Mammary epithelial cell (primary cell): ENCODE results near the gene BTBD10.

Experiments used
- CTCF ChIP-seq, 2 donors: IDR thresholded peaks in 1 of 2; conservative IDR thresholded peaks in 1 of 2; 2 replicates each; pipeline ENCODE4 v1.5.1; 2011 to 2012; ENCODE audit warnings: inconsistent platforms in 2 of 2, low read length in 2 of 2, mild to moderate bottlenecking in 2 of 2, control low read depth in 1 of 2, low read depth in 1 of 2; ENCODE audit not compliant: insufficient read depth in 1 of 2; ENCODE audit errors: extremely low read depth in 1 of 2
- EZH2 ChIP-seq: IDR thresholded peaks from 2 replicates; pipeline ENCODE4 v1.6.1; 2012; ENCODE audit warnings: low read length, inconsistent platforms, borderline replicate concordance

GRCh38 chr11:13503393-13503792, 40.4 kb upstream of the BTBD10 start:
- no peak for TF ChIP-seq CTCF (conservative IDR thresholded peaks at IDR 0.05 in 1 of 2, IDR thresholded peaks at IDR 0.05 in 1 of 2; ENCODE audit: extremely low read depth in 1 of 2, insufficient read depth in 1 of 2, low read depth in 1 of 2, low read length in 2 of 2)
- no peak for TF ChIP-seq EZH2
